ENCODE data around the gene EPHA6.
A peak's percentile ranks its signal among the peaks of the same experiment; 100 is the strongest.

Gene EPHA6

GRCh38 chr3:97662264-97662663, 847.9 kb downstream of the EPHA6 start:
- DNase-seq = no peak

DNA sequence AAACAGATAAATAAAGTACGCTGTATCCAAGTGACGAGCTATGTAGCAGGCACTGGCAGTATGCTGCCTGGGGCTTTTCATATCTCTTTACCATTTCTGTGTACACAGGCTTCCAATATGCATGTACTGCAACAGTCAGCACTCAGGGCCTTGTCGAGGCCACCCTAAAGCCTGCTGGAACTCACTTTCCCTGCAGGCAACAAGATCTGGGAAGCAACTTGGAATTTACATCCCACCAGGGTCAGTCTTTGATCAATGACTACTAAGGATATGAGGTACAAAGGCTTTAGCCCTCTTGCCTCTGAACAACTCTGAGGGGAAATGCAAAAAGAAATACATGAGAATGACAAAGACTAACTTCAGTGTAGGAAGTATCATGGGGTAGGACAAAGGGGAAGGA, 848.4 kb downstream of the EPHA6 start:
- DNase-seq = no peak

- no peak for DNase-seq
These were observed 851.5 kb downstream of the EPHA6 start for GRCh38 chr3:97665896-97666295.

DNA sequence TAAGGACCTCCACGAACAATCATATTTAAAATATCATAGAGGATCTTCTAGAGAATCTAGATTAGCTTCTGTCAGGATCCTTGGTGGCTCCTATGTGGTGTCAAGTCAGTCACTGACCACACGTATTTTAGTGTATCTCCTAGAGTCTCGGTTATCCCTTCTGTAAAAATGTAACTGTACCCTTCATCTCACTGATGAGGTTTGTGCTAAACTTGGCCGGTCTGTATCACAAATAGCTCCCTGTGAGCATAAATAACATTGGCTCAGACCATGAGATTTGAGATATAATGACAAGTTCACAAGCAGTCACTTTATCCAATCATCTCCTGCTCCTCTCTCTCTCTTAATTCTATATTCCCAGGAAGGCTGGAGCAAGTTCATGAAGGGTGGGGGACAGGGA, 856.6 kb downstream of the EPHA6 start:
- no peak for DNase-seq

GRCh38 chr3:97673357-97673997, 859.1 kb downstream of the EPHA6 start:
- DNase-seq = no peak

GRCh38 chr3:97674461-97674860, 860.1 kb downstream of the EPHA6 start:
- DNase-seq = no peak

DNA sequence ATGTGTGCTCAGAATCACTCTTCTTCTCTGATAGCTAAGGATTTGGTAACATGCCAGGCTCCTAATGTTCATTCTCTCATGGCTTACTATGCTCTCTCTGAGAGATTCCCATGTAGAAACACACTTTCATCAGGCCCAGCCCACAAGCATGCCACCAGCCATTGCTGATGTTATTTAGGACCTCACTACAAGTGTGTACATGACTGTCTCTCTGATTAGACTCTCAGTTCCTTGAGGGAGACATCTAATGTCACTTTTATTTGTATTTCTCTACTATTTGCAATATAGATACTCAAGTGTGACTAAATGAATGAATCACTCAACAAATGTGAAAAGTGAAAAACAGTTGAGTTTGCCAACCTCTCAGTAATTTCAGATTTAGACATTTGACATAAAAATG, 865.8 kb downstream of the EPHA6 start:
- DNase-seq = no peak

GRCh38 chr3:97680696-97681095, 866.3 kb downstream of the EPHA6 start:
- DNase-seq = no peak

DNA sequence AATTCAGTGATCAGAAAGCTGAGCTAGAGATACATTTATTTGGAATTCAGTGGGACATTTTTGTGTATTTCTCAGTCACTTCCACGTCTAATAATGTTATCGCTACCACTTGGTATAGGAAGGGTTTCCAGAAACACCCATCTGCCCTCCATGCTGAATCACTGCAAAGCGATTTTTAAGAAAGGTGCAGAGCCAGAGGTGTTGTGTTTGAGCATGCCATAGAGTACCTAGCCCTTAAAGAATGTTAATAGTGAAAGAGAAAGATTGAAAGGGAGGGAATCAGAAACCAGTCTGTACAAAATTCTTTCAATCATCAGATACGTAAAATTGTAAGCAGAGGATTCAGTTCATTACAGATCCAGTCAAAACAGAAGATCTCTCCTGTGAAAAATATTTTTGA, 870.1 kb downstream of the EPHA6 start:
- DNase-seq = no peak

DNA sequence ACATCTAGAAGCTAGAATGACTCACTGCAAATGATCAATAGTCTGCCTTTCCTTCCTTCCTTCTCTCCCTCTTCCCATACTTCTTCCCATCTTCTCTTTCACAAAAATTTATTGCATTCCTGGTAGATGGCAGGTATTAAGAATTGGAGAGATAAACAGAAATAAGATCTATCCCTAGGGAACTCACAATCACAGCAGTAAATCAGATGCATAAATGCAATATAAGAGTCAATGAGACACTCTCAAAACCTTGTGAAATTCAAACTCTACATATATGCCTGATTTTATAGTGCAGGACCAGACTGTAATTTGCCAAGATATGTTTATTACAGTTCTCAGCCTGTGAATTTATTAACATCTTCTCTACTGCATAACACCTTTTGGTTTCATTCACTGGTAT, 871.9 kb downstream of the EPHA6 start:
- no peak for DNase-seq

DNA sequence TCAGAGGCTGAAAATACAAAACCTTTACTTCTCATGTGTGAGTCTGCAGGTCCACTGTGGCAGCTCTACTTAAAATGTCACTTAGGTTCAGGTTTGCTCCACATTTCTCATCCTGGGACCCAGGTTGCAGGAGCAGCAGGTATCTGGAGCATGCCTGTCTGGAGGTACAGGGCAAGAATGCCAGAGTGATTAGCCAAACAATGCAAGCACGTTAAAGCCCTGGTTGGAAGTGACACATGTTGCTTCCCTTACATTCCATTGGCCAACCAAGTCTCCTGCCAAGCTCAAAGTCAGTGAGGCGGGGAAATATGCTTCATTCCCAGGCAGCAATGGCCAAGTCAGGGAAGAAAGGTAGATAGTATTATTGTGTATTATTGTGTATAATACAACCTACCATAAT, 873.3 kb downstream of the EPHA6 start:
- DNase-seq = no peak

DNA sequence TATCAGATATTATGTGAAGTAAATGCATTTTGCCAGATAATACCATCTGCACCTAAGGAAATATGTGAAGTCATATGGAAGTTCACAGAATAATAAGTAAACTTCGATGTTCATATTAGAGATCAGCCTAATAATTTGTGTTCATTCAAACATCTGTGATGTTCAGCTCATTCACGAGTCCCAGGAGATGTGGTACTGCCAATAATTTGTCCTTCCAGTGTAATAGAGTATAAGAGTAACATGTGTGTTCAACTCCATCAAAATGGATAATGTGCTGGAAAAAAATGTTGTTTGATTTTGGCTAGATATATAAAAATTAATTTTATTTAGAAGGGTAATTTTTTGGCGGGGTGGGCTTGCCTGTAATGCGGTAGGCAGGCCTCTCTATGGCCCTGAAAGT, 874.7 kb downstream of the EPHA6 start:
- DNase-seq = no peak

GRCh38 chr3:97689962-97690361, 875.6 kb downstream of the EPHA6 start:
- no peak for DNase-seq

DNA sequence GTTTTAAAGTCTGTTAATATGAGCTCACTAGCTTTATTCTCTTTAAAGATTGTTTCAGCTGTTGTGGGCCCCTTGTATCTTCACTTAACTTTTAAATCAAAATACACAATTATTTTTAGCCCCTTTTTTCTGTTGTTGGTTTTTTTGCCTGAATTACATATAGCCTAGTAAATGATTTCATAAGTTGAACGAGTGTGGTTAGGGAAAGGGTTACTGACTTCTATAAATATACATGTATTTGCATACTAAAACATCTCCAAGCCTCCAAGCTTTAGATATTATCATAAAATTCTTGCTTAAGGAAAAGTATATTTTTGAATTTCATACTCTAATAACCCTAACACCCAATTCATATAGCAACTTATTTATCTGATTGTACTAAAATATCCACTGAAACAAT, 877.0 kb downstream of the EPHA6 start:
- DNase-seq = no peak

- DNase-seq = no peak
These were observed 878.0 kb downstream of the EPHA6 start for GRCh38 chr3:97692389-97692788.

GRCh38 chr3:97692831-97693230, 878.4 kb downstream of the EPHA6 start:
- DNase-seq = peak; percentile 37

DNA sequence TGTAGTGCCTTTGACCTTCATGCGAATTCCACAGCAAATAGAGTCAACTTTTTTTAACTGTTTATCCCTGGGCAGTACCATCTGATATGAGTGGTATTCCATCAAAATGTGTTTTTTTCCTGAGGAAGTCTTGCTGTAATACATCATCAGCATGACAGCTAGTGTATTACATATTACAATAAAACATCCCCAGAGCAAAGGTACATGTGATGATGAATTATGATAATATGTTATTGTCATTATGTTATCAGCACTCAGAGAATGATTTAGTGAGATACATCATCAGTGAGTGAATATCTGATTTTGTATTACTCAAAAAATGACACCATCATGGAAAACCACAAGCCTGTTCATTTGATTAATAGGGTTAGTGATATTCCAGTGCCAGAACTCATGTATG, 880.5 kb downstream of the EPHA6 start:
- no peak for DNase-seq

DNA sequence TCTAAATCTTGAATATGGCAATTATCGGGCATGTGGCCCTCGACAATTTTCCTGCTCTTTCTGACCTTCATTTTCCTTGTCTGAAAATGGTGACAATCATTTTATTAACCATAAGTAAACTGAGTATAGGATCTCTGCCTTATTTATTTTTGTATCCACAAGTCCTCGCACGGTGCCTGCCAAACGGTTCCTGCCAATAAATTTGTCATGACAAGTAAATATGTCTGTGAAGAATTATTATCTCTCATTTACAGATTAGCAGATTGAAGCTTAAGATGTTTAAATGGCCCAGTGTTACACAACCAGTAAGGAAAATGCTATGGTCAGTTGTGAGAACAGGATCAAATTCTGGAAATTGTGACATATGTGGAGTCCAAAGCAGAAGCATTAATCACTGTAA, 884.3 kb downstream of the EPHA6 start:
- DNase-seq = peak; percentile 49

DNA sequence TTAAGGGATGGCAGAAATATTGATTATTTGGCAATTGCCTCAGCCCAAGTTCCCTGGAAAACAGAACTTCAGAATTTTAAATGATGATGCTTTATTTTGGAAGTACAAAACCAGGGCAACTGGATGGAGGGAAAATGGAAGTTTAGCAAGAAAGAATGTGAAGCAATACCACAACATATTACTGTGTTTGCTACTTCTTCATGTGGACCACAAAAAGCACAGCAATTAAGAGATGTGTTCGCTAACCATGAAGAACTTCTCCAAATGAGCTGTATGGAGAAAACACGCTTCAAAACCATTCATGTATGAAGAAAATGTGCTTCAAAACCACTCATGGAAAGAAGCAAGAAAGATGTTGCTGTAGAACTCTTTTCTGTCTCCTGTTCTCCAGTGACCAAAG, 885.5 kb downstream of the EPHA6 start:
- DNase-seq = no peak

DNA sequence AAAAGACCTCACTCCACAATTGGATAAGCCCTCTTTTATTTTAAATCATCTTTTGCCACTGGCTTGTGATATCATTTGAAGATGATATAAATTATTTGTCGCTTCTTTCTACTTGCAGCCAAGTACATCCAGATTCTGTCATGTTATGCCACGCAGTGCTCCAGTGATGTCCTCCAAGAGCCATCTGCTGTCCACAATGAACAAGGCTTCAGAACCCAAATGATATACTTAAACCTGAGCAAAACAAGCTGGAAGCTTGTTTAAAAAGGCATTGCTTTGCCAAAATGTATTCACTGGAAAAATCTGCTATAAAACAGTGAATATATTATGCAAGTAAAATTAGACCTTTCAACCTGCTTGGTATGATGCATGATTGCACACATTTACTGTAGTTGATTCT, 891.4 kb downstream of the EPHA6 start:
- DNase-seq = no peak

- no peak for DNase-seq
These were observed 891.8 kb downstream of the EPHA6 start for GRCh38 chr3:97706226-97706625.

DNA sequence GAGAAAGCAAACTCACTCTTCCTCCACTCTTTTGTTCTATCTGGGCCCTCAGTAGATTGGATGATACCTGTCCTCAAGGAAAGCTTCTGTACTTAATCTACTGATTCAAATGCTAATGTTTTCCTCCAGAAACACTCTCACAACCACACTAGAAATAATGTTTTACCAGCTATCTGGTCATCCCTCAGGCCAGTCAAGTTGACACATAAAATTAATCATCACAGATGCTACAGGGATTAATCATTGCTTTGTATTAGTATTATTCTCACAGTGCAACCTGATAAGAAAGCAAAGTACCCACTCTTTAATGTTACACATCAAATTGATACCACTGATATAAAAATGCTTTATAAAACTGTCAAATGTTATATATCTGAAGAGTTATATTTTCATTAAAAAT, 897.3 kb downstream of the EPHA6 start:
- DNase-seq = no peak

- no peak for DNase-seq
These were observed 898.5 kb downstream of the EPHA6 start for GRCh38 chr3:97712919-97713318.

- DNase-seq = no peak
These were observed 899.2 kb downstream of the EPHA6 start for GRCh38 chr3:97713634-97714033.

- DNase-seq = peak; percentile 84
These were observed 904.9 kb downstream of the EPHA6 start for GRCh38 chr3:97719156-97719821.
